NT2/D1 (cell line): Measurements from ENCODE around the gene ACCSL.

ENCODE experiments used
- SUZ12 ChIP-seq: IDR thresholded peaks from 2 replicates; pipeline ENCODE4 v1.6.1; 2011; ENCODE audit not compliant: insufficient read length, insufficient read depth; ENCODE audit errors: extremely low read depth
- YY1 ChIP-seq: IDR thresholded peaks from 2 replicates; pipeline ENCODE4 v1.6.1; 2011; ENCODE audit not compliant: insufficient read length, insufficient read depth
- ZNF274 ChIP-seq: IDR thresholded peaks from 2 replicates; pipeline ENCODE4 v1.6.1; 2011; ENCODE audit warnings: mild to moderate bottlenecking, low read depth, low read length

DNA sequence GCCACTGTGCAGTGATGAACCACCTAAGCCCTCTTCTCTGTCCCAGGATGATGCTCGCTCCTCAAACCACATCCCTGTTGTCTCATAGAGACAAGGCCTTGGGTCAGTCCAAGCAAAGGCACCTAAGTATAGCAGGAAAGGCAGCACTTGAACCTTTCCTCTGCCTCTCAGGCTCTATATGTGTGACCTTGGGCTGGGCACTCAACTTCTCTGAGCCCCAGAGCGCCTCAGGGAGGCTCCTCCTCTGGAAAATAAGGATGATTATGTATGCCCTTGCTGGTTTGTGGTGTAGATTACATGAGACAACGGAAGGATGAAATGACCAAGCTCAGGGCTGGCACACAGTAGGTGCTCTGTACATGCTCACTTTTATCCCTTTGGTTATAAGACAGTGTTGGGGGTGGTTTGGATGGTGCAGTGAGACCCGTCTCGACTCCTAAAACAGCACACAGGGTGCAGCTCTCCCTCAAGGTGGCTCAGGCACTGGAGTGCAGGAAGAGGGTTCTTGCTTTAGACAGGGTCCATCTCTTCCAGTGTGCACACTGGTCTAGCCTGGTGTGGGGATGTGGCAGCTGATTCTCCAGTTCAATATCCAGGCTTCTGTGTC lies 40.2 kb upstream of the ACCSL start:
- TF ChIP-seq ZNF274, result no peak
- TF ChIP-seq SUZ12, result no peak
- TF ChIP-seq YY1, result no peak
